HepG2 (cell line): ENCODE measurements around the gene SLC25A19. TPM values are rescaled to one million over a fixed set of nuclear protein-coding genes. Genes with fewer than 3 reads are reported as not detected.
A peak's percentile ranks its signal among the peaks of the same experiment; 100 is the strongest.

Source experiments
- DZIP1 ChIP-seq: sonication (generic); formaldehyde crosslinking; IDR thresholded peaks from 2 replicates; pipeline ENCODE4 v1.5.0; 2020; ENCODE audit warnings: mild to moderate bottlenecking, missing genetic modification reagents
- EEA1 ChIP-seq: sonication (generic); formaldehyde crosslinking; IDR thresholded peaks from 2 replicates; pipeline ENCODE4 v1.5.1; 2020; ENCODE audit warnings: mild to moderate bottlenecking, missing genetic modification reagents, borderline replicate concordance
- ETV6 ChIP-seq: sonication (generic); formaldehyde crosslinking; conservative IDR thresholded peaks from 2 replicates; pipeline ENCODE4 v1.4.0; 2020; ENCODE audit warnings: missing genetic modification reagents
- FOXO4 ChIP-seq: sonication (generic); formaldehyde crosslinking; conservative IDR thresholded peaks from 2 replicates; pipeline ENCODE4 v1.8.1; 2023; ENCODE audit warnings: missing genetic modification reagents
- GTF2F1 ChIP-seq: fragments of 150-350 bp; IDR thresholded peaks from 2 replicates; pipeline ENCODE4 v1.6.1; 2014; ENCODE audit warnings: low read length
- HNRNPUL1 ChIP-seq: fragments of 200-400 bp; formaldehyde crosslinking; IDR thresholded peaks from 2 replicates; pipeline ENCODE4 v1.6.1; 2017; ENCODE audit warnings: low read depth, mild to moderate bottlenecking, low read length, moderate library complexity
- JUN ChIP-seq: sonication (generic); formaldehyde crosslinking; IDR thresholded peaks from 2 replicates; pipeline ENCODE4 v1.4.0; 2020; ENCODE audit warnings: mild to moderate bottlenecking, missing genetic modification reagents
- NR1H2 ChIP-seq: sonication (generic); formaldehyde crosslinking; IDR thresholded peaks from 2 replicates; pipeline ENCODE4 v1.8.1; 2022; ENCODE audit warnings: low read depth, missing genetic modification reagents, borderline replicate concordance
- TBL1XR1 ChIP-seq: fragments of 150-350 bp; IDR thresholded peaks from 2 replicates; pipeline ENCODE4 v1.6.1; 2014; ENCODE audit warnings: borderline replicate concordance, low read length; ENCODE audit not compliant: partially characterized antibody
- TRIM22 ChIP-seq: fragments of 450-650 bp; IDR thresholded peaks from 2 replicates; pipeline ENCODE4 v1.6.1; 2017
- ZMAT3 ChIP-seq: sonication (generic); formaldehyde crosslinking; conservative IDR thresholded peaks from 2 replicates; pipeline ENCODE4 v1.7.0; 2021; ENCODE audit warnings: missing genetic modification reagents
- ZNF10 ChIP-seq: sonication (generic); formaldehyde crosslinking; IDR thresholded peaks from 2 replicates; pipeline ENCODE4 v1.4.0; 2020; ENCODE audit warnings: mild to moderate bottlenecking, low read depth, missing genetic modification reagents, borderline replicate concordance
- ZNF225 ChIP-seq: sonication (generic); formaldehyde crosslinking; IDR thresholded peaks from 2 replicates; pipeline ENCODE4 v1.4.0; 2020; ENCODE audit warnings: mild to moderate bottlenecking, missing genetic modification reagents
- ZNF251 ChIP-seq: sonication (generic); formaldehyde crosslinking; IDR thresholded peaks from 2 replicates; pipeline ENCODE4 v1.9.0; 2021; ENCODE audit warnings: mild to moderate bottlenecking, missing genetic modification reagents
- ZNF407 ChIP-seq: sonication (generic); formaldehyde crosslinking; IDR thresholded peaks from one replicate; pipeline ENCODE4 v1.5.1; 2020; ENCODE audit warnings: mild to moderate bottlenecking, missing genetic modification reagents; ENCODE audit errors: not compliant biosample characterization
- ZNF431 ChIP-seq: sonication (generic); formaldehyde crosslinking; IDR thresholded peaks from 2 replicates; pipeline ENCODE4 v1.9.0; 2022; ENCODE audit warnings: missing genetic modification reagents, low read depth, mild to moderate bottlenecking, borderline replicate concordance
- ZNF549 ChIP-seq: sonication (generic); formaldehyde crosslinking; IDR thresholded peaks from 2 replicates; pipeline ENCODE4 v1.5.0; 2020; ENCODE audit warnings: missing genetic modification reagents
- ZNF780A ChIP-seq: sonication (generic); formaldehyde crosslinking; IDR thresholded peaks from 2 replicates; pipeline ENCODE4 v1.8.0; 2022; ENCODE audit warnings: mild to moderate bottlenecking, missing genetic modification reagents, moderate library complexity
- polyA plus RNA-seq, 8 experiments: library from polyadenylated mRNA; depleted of rRNA in 3 of 8; stranded (reverse) in 7 of 8; unstranded in 1 of 8; fragments of >200 nt; fragmentation: Illumina TruSeq in 4 of 8; extraction: Trizol in 4 of 8; gene quantifications; 2 replicates each; pipeline versions ENCODE4 v1.2.1 to v1.2.3, GENCODE V29; 2011 to 2016; ENCODE audit warnings: low read depth in 4 of 8, missing spikeins in 1 of 8, mixed read lengths in 1 of 8; ENCODE audit not compliant: insufficient read depth in 1 of 8
- total RNA-seq, 5 experiments: library from RNA; depleted of rRNA; stranded (reverse); fragments of >200 nt; fragmentation: Illumina TruSeq; extraction: Trizol; gene quantifications; 2 replicates each; pipeline ENCODE4 v1.2.3, GENCODE V29; 2016; ENCODE audit warnings: low read depth in 1 of 5

Gene SLC25A19
- total and polyA plus RNA-seq, 2 of the 13 experiments (the other 11 are each of a cell fraction or from before 2014, with no cell fraction given), result 24.4 to 41.4 TPM

GRCh38 chr17:75288770-75289114 lies 491 bp downstream of the SLC25A19 start (continued):
- TF ChIP-seq ZNF251 (no peak), HNRNPUL1 (no peak), ETV6 (CRISPR knock-in tag) (no peak), JUN (no peak), TRIM22 (no peak), ZNF10 (CRISPR knock-in tag) (no peak), NR1H2 (0 out of 2 replicates have a peak, but pooled peaks have one; percentile 46), ZNF225 (CRISPR knock-in tag) (no peak), ZMAT3 (no peak), ZNF431 (CRISPR knock-in tag) (no peak), ZNF407 (CRISPR knock-in tag) (peak; percentile 81), ZNF549 (no peak), EEA1 (CRISPR knock-in tag) (no peak), ZNF780A (CRISPR knock-in tag) (no peak; the same call in 1 of the 2 replicates), DZIP1 (CRISPR knock-in tag) (no peak), FOXO4 (CRISPR knock-in tag) (no peak), TBL1XR1 (no peak), GTF2F1 (no peak)
